PFSK-1 (cell line): ENCODE measurements around the gene DIP2A.

Experiments
- FOXP2 ChIP-seq: optimal IDR thresholded peaks from 2 replicates; pipeline ENCODE3; 2011; ENCODE audit warnings: borderline replicate concordance, control low read depth, inconsistent platforms; ENCODE audit not compliant: insufficient read depth; ENCODE audit errors: extremely low read length, extremely low read depth
- POLR2AphosphoS5 ChIP-seq: IDR thresholded peaks from 2 replicates; pipeline ENCODE4 v1.6.1; 2012; ENCODE audit warnings: low read depth, mild to moderate bottlenecking, control low read depth, low read length, moderate library complexity
- REST ChIP-seq, 2 experiments: IDR thresholded peaks; 2 replicates each; pipeline versions ENCODE4 v1.6.1 to v1.8.0; 2011 to 2012; ENCODE audit warnings: low read depth in 2 of 2, low read length in 2 of 2, control low read depth in 1 of 2, inconsistent platforms in 1 of 2, mild to moderate bottlenecking in 1 of 2, moderate library complexity in 1 of 2; ENCODE audit not compliant: insufficient read depth in 1 of 2
- TAF1 ChIP-seq: IDR thresholded peaks from 2 replicates; pipeline ENCODE4 v1.6.1; 2012; ENCODE audit warnings: low read length, control low read depth, borderline replicate concordance; ENCODE audit not compliant: insufficient read depth

GRCh38 chr21:46600978-46601377, 142.3 kb downstream of the DIP2A start:
- TF ChIP-seq TAF1: no peak
- TF ChIP-seq REST (IDR thresholded peaks at IDR 0.05; ENCODE audit: insufficient read depth in 1 of 2, low read depth in 2 of 2, low read length in 2 of 2): no peak
- TF ChIP-seq FOXP2: no peak
- TF ChIP-seq POLR2AphosphoS5: no peak
